ENCODE data around the gene SASS6.

Gene SASS6

GRCh38 chr1:100132566-100133477, at the start of gene SASS6, which contains the start of gene TRMT13:
TSS of gene SASS6 (minus strand) at chr1:100132930. CDS start at chr1:100132814, 116 bp downstream.
TSS of gene TRMT13 (plus strand) at chr1:100133163. CDS start at chr1:100133169, 6 bp downstream.
- DNase-seq (ENCODE audit: insufficient read length, low spot score) (peak; percentile 73), FAIRE-seq (peak; percentile 97)
- TF ChIP-seq POLR2A (IDR thresholded peaks at IDR 0.05; ENCODE audit: low read depth, low read length) = peak; percentile 45

GRCh38 chr1:100178091-100178490, 45.4 kb upstream of the SASS6 start, which contains the start of gene LRRC39:
TSS of gene LRRC39 (minus strand) at chr1:100178256. CDS start at chr1:100168516, 9,740 bp downstream.
- TF ChIP-seq POLR2A (IDR thresholded peaks at IDR 0.05; ENCODE audit: low read depth, low read length) = no peak
- FAIRE-seq = no peak
- no peak for DNase-seq (ENCODE audit: insufficient read length, low spot score)

GRCh38 chr1:100177295-100178041, 44.7 kb upstream of the SASS6 start:
- TF ChIP-seq POLR2A (IDR thresholded peaks at IDR 0.05; ENCODE audit: low read depth, low read length) = no peak
- DNase-seq (ENCODE audit: insufficient read length, low spot score) (no peak), FAIRE-seq (no peak)

- no peak for TF ChIP-seq POLR2A (IDR thresholded peaks at IDR 0.05; ENCODE audit: low read depth, low read length)
- DNase-seq (ENCODE audit: insufficient read length, low spot score) (no peak), FAIRE-seq (no peak)
Observed at GRCh38 chr1:100168051-100168450, 35.3 kb upstream of the SASS6 start.

- TF ChIP-seq POLR2A (IDR thresholded peaks at IDR 0.05; ENCODE audit: low read depth, low read length) = no peak
- no peak for FAIRE-seq
- no peak for DNase-seq (ENCODE audit: insufficient read length, low spot score)
Observed at GRCh38 chr1:100164702-100165101, 32.0 kb upstream of the SASS6 start.

GRCh38 chr1:100164216-100164615, 31.5 kb upstream of the SASS6 start:
- FAIRE-seq = no peak
- DNase-seq (ENCODE audit: insufficient read length, low spot score) = no peak
- TF ChIP-seq POLR2A (IDR thresholded peaks at IDR 0.05; ENCODE audit: low read depth, low read length) = no peak

GRCh38 chr1:100162881-100163280, 30.2 kb upstream of the SASS6 start:
- no peak for DNase-seq (ENCODE audit: insufficient read length, low spot score)
- no peak for FAIRE-seq
- TF ChIP-seq POLR2A (IDR thresholded peaks at IDR 0.05; ENCODE audit: low read depth, low read length) = no peak

- no peak for DNase-seq (ENCODE audit: insufficient read length, low spot score)
- no peak for FAIRE-seq
- no peak for TF ChIP-seq POLR2A (IDR thresholded peaks at IDR 0.05; ENCODE audit: low read depth, low read length)
Observed at GRCh38 chr1:100152271-100152670, 19.5 kb upstream of the SASS6 start.

GRCh38 chr1:100151679-100152078, 18.9 kb upstream of the SASS6 start:
- no peak for DNase-seq (ENCODE audit: insufficient read length, low spot score)
- FAIRE-seq = no peak
- no peak for TF ChIP-seq POLR2A (IDR thresholded peaks at IDR 0.05; ENCODE audit: low read depth, low read length)

- no peak for TF ChIP-seq POLR2A (IDR thresholded peaks at IDR 0.05; ENCODE audit: low read depth, low read length)
- FAIRE-seq = no peak
Observed at GRCh38 chr1:100147875-100148274, 15.1 kb upstream of the SASS6 start.

GRCh38 chr1:100146958-100147357, 14.2 kb upstream of the SASS6 start:
- DNase-seq (ENCODE audit: insufficient read length, low spot score) (no peak), FAIRE-seq (no peak)
- TF ChIP-seq POLR2A (IDR thresholded peaks at IDR 0.05; ENCODE audit: low read depth, low read length) = no peak

More at GRCh38 chr1:100147875-100148274, 15.1 kb upstream of the SASS6 start:
- no peak for DNase-seq (ENCODE audit: insufficient read length, low spot score)

GRCh38 chr1:100145116-100145515, 12.4 kb upstream of the SASS6 start:
- no peak for FAIRE-seq
- no peak for TF ChIP-seq POLR2A (IDR thresholded peaks at IDR 0.05; ENCODE audit: low read depth, low read length)

GRCh38 chr1:100142343-100142742, 9.6 kb upstream of the SASS6 start:
- no peak for FAIRE-seq

More at GRCh38 chr1:100145116-100145515, 12.4 kb upstream of the SASS6 start:
- no peak for DNase-seq (ENCODE audit: insufficient read length, low spot score)

GRCh38 chr1:100141192-100141591, 8.5 kb upstream of the SASS6 start:
- DNase-seq (ENCODE audit: insufficient read length, low spot score) (no peak), FAIRE-seq (no peak)
- TF ChIP-seq POLR2A (IDR thresholded peaks at IDR 0.05; ENCODE audit: low read depth, low read length) = no peak

More at GRCh38 chr1:100142343-100142742, 9.6 kb upstream of the SASS6 start:
- TF ChIP-seq POLR2A (IDR thresholded peaks at IDR 0.05; ENCODE audit: low read depth, low read length) = no peak
- DNase-seq (ENCODE audit: insufficient read length, low spot score) = no peak
